GM18519 (cell line): ENCODE measurements around the gene ID4.

ENCODE experiments used
- ATAC-seq: cut with Tn5 transposase; IDR thresholded peaks from one replicate; pipeline ENCODE4 v1.9.1; 2021; ENCODE audit warnings: mild to moderate bottlenecking, moderate library complexity; ENCODE audit not compliant: unreplicated experiment, low FRiP score

ID4 gene

DNA sequence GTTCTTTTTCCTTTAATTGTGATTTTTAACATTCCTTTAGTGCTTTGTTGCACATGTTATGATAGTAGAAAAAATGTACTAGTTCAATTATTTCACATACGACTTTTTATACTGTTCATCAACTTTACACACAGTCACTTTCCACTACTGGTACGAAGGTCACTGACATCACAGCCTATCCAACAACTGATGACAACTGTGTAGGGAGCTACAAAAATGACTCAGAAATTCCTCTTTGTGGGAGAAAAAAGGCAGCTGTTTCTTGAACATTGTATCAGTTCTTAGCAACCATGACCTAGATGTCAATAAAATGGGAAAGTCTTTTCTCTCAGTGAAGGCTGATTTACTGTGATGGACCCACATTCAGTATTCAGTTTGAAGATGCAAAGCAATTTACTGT is 7.0 kb upstream of the ID4 start:
- ATAC-seq = no peak

DNA sequence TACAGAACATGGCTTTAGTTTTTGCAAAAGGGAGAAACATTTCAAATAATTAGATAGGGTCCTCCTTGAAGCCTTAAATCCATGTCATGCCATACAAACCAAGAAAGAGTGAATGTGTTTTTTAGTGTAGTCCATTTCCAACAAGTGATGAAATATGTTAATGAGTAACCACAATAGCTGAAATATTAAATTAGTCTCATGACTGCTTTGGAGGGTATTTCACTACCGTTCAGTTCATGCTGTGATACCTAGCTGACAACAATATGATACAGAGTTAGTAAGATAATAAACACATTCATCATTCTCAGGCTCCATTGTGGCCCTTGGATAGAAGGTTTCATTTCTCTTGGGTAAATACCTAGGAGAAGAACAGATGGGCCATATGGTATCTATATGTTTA is 5.8 kb upstream of the ID4 start:
- ATAC-seq = no peak

DNA sequence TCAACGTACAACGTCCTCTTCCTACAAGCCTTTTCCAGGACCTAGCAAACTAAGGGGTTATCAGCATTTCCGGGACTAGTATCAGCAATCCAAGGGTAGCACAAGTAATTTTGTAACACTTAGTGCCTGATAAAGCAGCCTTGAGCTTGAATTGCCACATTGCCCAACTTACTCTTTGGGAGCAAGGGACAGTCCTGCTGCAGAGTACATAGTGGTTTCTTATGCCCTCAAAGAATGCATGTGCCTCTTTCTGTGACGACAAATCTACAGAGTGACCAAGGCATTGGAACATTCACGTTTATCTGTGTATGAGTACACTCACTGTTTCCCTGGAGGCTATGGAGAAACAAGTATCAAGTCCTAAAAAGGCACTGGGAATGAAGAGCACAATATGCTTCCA is 3.2 kb upstream of the ID4 start:
- ATAC-seq = no peak

DNA sequence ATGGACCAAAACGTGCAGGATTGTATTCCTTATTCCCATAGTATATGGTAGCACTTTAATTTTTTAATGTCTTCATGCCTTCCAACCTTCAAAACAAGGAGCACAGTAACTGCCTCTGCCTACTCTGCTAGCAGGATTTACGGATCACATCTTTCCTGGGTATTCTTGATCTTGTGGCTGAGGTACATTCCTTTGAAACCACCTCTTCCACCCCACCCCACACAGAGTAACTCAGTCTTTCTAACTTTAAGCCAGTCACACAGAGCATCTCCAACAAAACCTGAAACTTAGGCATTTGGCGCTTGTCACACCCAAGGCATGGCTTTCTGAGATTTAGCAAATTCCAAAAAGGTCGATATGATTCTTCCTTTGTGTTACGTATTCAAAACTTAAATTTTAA is 2.3 kb upstream of the ID4 start:
- no peak for ATAC-seq

DNA sequence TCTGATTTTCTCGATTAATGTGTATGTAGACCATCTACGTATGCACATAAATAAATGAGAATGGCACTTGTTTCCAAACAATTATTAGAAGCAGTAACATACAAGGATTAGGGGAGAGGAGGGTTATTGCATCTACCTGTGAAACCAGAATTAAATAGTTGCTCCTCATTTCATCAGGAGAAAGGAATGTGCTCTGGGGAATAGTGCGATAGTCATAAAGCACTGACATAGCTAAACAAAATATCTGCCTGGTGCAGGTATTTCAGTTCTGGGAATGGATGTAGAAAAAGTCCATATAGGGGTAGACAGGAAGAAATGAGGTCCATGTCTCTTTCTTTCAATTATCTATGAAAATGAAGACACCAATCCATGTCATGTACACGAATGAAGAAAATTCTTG is 1.6 kb upstream of the ID4 start:
- no peak for ATAC-seq

DNA sequence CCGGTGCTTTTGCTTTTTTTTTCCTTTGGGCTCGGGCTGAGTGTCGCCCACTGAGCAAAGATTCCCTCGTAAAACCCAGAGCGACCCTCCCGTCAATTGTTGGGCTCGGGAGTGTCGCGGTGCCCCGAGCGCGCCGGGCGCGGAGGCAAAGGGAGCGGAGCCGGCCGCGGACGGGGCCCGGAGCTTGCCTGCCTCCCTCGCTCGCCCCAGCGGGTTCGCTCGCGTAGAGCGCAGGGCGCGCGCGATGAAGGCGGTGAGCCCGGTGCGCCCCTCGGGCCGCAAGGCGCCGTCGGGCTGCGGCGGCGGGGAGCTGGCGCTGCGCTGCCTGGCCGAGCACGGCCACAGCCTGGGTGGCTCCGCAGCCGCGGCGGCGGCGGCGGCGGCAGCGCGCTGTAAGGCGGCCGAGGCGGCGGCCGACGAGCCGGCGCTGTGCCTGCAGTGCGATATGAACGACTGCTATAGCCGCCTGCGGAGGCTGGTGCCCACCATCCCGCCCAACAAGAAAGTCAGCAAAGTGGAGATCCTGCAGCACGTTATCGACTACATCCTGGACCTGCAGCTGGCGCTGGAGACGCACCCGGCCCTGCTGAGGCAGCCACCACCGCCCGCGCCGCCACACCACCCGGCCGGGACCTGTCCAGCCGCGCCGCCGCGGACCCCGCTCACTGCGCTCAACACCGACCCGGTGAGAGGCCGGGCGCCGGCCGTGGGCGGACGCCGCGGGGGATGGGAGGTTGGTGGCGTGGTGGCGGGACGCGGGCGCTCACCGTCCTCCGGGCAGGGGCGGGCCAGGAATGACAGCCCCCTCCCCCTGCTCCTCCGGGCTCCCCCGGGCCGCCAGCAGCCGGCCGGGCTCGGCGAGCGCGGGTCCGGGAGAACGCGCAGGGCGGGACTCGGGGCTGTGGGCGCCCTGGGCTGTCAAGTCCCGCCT is 606 bp downstream of the ID4 start:
- no peak for ATAC-seq

DNA sequence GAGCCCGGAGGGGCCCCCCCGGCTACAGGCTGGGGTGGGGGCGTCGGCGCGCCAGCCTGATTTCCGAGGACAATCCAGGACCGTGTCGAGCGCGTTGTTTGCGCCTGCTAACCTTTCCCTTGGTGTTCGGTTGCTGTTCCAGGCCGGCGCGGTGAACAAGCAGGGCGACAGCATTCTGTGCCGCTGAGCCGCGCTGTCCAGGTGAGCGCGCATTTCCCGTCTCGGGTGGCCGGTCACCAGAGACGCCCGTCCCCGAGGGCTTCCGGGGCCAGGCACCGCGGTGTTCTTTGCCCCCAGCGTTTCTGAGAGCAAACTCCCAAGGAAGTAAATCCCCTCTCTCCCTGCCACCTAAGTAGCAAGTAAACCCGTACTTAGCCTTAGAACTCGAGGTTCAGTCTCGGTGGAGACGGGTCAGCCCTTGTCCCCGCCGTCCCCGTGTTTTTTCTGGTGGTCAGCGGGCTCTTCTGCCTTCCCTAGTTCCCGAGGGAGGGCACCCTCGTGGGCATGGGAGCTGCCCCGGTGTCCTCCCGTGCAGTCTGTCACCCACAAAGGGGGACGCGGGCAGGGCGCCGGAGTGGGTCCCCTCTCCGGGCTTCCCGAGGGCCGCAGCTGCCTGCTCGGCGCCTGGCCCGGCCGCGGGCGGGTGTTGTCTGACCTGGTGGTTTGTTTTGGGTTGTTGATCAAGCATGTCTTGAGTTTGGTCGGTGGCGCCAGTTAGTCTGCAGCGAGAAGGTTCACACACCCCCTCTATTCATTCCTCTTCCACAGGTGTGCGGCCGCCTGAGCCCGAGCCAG is 1.5 kb downstream of the ID4 start:
- ATAC-seq = no peak

DNA sequence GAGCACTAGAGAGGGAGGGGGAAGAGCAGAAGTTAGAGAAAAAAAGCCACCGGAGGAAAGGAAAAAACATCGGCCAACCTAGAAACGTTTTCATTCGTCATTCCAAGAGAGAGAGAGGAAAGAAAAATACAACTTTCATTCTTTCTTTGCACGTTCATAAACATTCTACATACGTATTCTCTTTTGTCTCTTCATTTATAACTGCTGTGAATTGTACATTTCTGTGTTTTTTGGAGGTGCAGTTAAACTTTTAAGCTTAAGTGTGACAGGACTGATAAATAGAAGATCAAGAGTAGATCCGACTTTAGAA is 2.0 kb downstream of the ID4 start:
- ATAC-seq = no peak

DNA sequence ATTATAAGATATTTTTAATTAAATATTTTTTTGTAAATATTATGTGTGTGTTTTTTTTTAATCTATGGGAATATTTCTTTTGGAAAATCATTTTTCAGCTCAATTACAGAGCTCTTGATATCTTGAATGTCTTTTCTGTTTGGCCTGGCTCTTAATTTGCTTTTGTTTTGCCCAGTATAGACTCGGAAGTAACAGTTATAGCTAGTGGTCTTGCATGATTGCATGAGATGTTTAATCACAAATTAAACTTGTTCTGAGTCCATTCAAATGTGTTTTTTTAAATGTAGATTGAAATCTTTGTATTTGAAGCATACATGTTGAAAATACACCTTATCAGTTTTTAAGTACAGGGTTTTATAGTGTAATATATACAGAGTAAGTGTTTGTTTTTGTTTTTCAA is 2.6 kb downstream of the ID4 start:
- no peak for ATAC-seq

DNA sequence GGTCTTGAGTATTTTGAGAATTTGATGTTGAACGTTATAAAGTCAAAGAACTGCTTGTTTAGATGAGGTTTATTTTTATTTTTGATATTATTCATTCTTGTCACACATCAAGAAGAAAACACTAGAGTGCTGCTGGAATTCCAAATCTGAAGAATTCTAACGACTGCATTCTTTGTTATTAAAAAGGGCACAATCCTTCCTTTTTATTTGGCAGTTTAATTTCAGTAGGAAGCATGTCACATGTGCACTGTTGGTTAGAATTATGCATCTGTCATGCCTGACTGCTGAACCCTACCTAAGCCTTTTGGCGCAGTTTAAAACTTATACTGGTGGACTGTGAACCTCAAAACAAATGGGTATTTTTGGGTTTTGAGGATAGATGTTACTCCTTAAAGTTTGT is 4.0 kb downstream of the ID4 start:
- no peak for ATAC-seq

DNA sequence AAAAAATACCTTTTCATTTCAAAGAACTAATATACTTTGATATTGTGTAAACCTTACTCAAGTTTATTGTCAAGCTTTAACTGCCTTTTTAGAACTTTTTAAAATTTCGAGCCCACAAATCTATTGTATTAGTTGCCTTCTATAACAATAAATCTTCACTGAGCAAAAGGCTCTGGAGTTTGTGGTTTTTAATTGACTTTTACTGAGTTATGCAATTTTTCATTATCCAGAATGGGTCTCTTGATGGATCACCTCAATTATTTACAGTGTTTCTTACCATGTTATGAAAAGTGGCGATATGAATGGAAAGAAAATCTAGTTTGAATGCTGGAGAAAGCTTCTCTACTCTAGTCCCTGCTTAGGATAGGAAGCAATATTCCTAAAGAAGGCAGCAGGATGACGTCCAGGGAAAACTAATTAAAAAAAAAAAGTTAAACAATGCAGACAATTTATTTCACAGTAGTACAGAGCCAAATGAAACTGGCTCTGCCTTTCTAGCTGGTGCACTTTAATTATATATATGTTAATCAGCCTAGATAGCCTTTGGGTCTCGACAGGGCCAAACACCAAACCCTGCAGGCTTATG is 5.0 kb downstream of the ID4 start:
- ATAC-seq = no peak

DNA sequence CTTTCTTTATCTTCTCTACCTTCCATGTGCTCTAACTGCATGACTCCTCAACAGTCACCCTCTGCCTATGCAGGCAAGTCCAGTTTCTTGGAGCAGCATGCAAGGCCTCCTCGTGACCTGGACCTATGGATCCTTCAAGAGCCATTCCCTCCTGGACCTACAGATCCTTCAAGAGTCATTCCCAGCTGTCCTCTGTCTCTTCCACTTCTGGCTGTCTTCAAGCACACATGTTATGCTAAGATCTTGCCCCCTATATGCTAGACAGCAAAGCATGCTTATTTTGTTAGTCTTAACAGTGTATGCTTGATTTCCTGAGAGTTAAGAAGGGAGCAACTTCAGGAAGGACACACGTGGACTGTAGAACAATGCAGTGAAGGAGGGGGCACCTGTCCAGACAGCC is 7.5 kb downstream of the ID4 start:
- no peak for ATAC-seq

DNA sequence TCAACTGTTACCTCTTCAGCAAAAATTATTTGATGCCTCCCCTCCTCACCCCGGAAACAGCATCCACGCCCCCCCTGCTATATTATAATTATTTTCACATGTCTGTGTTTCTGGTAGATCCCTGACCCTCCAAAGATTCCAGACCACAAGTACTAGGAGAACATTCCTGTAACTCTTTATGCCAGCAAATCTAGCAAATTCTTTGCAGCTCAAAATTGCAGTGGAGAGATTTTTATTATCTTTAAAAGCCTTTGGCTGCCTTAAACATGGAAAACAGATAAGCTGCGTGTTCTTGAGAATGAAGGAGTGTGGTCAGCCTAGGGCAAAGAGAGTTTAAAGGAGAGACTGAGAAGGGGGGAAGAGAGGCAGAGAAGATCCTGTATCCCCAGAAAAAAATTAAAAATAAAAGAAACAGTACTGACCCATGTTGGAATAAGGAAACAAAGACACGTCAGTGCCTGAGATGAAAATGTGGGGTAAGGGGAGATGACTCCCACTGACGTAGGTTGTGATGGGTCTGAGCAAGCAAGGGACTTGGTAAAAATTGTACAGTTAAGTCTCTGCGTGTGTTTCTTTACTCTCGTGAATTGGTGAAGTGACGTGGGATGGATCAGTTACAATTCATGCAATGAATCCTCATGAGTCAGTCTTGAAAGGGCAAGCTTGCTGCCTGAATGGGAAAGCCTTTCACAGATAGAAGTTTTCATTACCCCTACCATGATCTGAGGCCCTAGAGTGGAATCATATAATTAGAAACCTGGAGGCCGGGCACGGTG is 8.3 kb downstream of the ID4 start:
- ATAC-seq = no peak

DNA sequence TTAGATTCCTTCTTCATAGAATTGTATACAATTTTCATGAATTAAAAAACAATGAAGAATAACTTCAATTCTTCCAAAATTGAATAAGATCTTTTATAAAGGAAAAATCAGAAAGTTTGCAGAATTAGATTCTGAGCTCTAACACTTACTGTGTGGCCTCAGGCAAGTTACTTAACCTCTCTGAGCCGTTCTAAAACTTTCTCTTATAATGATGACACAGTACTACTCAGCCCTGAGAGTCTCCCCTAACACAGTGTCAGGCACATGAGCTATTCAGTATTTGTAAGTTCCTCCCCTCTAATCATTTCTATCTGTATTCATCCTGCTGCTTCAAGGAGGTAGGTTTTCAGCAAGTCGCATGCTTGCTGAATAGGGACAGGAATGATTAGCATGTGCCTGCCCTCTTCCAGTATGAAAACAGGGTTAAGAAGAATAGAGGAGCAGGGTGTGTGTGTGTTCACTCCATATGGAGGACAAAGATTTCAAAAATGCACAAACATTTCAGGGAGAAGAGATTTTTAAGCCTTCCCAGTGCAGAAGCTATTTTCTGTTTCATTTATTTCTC is 11.4 kb downstream of the ID4 start:
- no peak for ATAC-seq

DNA sequence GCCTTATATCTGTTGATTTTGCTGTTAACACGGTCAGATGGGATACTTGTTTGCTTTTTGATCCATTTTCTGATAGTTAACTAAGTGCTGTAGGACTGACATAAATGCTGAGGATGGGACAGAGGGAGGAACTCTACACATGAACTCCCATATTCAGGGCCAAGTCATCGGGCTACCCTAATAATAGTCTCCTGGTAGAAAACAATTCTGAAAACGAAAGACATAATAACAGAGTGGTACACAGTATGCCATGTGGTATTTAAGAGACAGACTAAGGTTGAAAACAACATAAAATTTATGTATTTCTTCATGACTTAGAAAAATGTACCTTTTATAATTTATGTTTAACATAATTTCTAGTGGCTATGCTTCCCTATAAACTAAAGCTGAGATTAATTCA is 12.0 kb downstream of the ID4 start:
- ATAC-seq = no peak

DNA sequence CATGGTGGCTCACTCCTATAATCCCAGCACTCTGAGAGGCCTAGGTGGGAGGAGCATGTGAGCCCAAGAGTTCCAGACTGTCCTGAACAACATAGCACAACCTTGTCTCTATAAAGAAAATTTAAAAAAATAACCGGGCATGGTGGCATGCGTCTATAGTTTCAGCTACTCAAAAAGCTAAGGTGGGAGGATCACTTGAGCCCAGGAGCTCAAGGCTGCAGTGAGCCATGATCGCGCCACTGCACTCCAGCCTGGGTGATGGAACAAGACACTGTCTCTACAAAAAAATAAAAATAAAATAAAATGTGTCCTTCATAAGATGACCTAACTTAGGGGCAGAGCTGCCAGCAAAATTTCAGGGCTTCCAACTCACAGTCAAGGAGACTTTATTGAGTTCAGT is 12.6 kb downstream of the ID4 start:
- ATAC-seq = no peak

DNA sequence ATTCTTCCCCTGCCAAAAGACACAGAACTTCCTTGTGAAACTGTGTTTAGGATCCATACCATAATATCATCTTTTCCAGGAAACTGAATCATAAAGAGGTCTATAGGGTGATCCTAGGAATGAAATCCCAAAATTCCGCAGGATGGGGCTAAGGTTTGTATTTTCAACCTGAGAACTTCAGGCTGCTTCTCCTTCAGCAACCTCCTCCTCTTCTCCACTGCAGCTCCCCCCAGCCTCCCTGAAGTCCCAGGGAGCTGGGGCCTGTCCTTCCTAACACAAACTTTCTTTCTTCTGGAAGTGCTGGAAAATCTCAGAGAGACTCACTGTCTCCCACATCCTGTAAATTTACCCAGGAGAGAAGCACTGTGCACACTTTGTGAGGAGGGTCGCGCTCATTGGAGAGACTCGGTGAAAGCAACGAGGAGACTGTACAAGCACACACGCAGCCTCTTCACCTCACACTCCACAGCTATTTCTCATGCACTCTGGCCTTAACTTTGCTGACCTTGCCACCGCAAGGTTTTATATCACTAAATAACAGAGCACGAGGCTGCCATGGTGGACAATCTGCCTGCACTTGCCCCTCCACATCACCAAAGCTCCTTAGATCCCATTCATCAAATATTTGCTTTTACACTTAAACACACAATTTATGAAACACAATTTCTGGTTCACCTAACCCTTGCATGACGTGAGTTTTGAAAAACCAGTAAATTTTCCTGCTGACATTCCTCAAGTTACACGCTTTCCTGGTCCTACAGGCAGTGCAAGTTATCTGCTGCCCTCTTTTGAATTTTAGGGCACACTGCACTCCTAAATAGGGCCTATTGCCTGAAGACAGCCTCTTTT is 14.3 kb downstream of the ID4 start:
- peak; percentile 54 for ATAC-seq

DNA sequence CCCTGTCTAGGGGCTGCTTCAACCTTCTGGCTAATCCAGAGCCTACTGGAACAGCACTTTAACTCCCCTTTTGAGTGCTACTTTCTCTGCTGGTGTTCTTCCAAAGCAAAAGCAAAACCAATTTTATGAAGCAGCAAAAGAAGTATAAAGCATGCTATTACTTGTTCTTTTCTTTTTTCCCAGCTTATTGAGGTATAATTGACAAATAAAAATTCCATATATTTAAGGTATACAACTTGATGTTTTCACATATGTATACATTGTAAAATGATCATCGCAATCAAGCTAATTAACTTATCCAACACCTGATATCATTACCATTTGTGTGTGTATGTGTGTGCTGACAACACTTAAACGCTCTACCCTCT is 14.9 kb downstream of the ID4 start:
- ATAC-seq = no peak

DNA sequence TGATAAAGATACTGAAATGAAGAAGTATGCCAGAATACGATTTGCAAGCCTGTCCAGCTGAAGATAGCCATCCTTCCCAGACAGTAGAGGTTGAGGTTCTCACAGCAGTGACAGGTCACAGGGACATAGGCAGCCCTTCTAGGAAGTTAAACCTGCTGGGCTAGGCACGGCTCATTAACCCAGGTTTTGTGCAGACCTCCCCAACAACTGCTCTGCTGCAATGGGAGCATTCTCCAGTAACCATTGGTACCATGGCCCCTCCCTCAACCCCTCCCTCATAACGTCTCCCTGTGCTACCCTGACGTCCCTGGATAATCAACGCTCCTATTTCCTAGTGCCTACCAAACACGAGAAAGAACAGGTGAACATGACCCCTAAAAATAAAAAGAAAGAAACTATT is 15.8 kb downstream of the ID4 start:
- ATAC-seq = no peak
